Fibroblast of skin of left biceps (primary cell): ENCODE data around the gene ZNF431.
A peak's percentile ranks its signal among the peaks of the same experiment; 100 is the strongest.
"Not testable (repeated sequence)": the region's sequence is repeated elsewhere in the genome, so short reads cannot be mapped to it uniquely, and the experiment has no call there.

Experiments used
- DNase-seq, 2 experiments: peaks; one replicate each; pipeline ENCODE4 v3.0.0-alpha.2; 2013; ENCODE audit warnings: low read depth in 2 of 2

Gene ZNF431

DNA sequence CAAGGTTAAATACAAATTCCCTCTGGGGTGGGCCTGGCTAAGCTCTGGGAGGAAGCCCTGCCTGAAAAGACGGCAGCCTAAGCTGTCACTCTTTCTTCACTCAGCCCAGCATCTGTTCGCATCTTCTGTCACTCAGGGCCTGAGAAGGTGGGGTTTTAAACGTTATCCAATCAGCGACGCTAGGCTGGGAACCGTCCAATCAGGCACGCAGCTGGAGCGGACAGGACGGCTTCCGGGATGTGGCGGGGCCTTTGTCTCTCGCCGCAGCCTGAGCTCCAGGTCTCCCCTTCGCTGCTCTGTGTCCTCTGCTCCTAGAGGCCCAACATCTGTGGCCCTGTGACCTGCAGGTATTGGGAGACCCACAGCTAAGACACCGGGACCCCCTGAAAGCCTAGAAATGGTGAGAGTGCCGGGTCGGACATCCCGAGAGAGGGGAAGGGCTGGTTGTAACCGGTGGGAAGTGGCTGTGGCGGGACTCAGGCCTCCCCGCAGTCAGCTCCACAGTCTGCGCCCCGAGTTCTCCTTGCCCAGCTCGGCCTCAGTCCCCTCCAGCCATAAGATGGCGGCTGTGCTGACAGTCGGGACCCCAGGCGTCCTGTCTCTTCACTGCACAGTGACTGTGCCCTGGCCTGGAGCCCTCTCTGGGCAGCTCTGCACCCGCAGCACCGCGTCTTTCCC is at the start of gene ZNF431:
ZNF431 (plus strand) TSS at position 254 of the 678 bp plus-strand sequence; CDS start at position 398, 144 bp downstream.
- peak; percentile 77 to 80 for DNase-seq

DNA sequence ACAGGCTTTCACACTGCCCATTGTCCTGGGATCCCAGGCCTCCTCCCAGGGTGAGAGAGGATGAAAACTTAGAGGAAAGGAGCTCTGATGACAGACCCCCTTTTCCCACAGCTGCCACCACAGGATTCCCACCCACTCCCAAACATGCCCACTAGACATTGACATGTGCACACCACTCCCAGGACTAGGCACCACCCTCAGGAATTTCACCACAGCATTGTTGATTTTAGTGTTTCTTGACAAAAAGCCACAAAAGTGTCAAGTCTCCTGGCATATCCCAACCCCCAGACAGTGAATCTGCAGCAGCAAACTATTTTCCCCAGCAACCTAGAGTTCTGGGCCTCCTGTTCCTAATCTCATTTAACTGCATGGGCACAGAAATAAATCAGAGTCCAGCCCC is 49.7 kb upstream of the ZNF431 start:
- DNase-seq = no peak

DNA sequence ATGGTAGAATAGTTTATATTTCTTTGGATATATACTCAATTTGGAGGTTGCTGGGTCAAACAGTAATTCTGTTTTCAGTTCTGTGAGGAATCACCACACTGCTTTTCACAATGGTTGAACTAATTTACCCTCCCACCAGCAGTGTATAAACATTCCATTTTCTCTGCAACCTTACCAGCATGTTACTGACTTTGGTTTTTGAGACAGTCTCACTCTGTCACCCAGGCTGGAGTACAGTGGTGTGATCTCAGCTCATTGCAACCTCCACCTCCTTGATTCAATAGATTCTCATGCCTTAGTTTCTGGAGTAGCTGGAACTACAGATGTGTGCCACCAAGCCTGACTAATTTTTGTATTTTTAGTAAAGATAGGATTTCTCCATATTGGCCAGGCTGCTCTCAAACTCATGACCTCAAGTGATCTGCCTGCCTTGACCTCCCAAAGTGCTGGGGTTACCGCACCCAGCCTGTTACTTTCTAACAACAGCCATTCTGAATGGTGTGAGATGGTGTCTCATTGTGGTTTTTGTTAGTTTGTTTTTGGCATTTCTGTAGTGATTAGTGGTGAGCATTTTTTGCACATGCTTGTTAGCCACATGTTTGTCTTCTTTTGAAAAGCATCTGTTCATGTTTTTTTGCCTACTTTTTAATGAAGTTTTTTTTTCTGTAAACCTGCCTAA is 47.4 kb upstream of the ZNF431 start:
- no peak for DNase-seq

DNA sequence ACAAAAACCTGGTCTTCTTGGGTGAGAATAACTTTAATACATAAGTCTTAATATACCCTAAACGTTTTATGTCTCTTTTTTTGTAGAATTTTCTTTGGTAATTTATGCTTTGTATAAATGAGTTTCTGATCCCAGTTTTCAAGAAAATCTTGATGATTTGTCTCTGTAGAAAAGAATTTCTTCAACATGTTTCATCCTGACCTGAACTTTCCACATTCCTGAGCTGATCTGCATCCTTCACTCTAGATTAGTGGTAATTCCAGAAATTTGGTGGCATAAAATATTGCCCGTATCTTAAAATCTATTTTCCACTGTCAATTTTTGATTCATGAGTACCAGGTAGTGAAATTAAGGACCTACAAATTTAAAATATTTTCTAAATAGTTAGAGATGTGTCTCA is 43.5 kb upstream of the ZNF431 start:
- no peak for DNase-seq

- DNase-seq = no peak
Measured at GRCh38 chr19:21101521-21102242, 40.2 kb upstream of the ZNF431 start.

DNA sequence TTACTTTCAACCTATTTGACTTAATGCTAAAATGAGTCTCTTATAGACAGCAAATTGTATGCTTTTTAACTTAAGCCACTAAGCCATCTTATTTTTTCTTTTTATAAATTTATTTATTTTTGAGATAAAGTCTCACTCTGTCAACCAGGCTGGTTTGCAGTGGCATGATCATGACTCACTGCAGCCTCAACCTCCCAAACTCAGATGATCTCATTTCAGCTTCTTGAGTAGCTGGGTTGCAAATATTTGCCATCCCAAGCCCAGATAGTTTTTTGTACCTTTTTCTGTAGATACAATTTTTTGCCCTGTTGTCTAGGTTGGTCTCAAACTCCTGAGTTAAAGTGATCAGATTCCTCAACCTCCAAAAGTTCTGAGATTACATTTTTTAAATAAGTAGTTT is 32.7 kb upstream of the ZNF431 start:
- DNase-seq = no peak

- DNase-seq = no peak
Measured at GRCh38 chr19:21110183-21110582, 31.7 kb upstream of the ZNF431 start.

DNA sequence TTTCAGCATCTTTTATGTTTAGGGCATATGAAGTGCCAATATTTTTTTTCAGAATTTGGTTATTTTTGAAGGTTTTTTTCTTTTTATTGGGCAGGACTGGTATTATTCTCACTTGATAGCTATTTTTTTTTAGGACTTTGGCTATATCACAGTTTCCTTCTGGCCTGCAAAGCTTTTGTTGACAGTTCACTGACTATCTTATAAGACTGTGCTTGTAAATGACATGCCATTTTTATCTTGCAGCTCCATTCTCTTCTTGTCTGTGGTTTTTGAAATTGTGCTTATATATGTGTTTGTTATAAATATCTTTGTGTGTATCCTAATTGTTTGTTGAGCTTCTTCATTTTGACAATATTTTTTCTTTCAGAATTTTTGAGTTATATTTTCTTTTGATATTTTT is 26.4 kb upstream of the ZNF431 start:
- DNase-seq = no peak

DNA sequence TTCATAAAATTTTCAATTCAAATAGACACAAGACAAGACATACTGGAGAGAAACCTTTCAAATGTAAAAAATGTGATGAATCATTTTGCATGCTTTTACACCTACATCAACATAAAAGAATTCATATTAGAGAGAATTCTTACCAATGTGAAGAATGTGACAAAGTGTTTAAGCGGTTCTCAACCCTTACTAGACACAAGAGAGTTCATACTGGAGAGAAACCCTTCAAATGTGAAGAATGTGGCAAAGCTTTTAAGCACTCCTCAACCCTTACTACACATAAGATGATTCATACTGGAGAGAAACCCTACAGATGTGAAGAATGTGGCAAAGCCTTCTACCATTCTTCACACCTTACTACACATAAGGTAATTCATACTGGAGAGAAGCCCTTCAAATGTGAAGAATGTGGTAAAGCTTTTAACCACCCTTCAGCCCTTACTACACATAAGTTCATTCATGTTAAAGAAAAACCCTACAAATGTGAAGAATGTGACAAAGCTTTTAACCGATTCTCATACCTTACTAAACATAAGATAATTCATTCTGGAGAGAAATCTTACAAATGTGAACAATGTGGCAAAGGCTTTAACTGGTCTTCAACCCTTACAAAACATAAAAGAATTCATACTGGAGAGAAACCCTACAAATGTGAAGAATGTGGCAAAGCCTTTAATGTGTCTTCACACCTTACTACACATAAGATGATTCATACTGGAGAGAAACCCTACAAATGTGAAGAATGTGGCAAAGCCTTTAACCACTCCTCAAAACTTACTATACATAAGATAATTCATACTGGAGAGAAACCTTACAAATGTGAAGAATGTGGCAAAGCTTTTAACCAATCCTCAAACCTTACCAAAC is 24.6 kb upstream of the ZNF431 start:
- no peak for DNase-seq

GRCh38 chr19:21126078-21126477 is 15.8 kb upstream of the ZNF431 start:
- DNase-seq = no peak

DNA sequence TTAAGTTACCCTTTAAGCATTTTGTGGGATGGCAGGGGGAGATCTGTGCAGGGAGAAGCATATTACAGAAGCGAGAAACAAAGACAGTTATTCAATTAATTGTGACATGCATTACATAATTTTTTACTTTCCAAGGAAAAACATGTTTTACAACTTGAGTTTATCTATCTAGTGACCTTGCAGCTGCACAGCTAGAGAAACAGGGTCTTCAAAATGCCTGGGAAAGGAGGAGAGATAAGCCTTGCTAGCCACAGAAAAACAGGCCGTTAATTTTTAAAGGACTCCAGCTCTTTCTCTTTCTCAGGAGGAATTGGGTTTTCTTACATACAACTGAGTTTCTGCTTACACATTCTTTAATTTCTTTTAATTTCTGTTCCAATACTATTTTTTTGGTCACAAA is 14.8 kb upstream of the ZNF431 start:
- no peak for DNase-seq

DNA sequence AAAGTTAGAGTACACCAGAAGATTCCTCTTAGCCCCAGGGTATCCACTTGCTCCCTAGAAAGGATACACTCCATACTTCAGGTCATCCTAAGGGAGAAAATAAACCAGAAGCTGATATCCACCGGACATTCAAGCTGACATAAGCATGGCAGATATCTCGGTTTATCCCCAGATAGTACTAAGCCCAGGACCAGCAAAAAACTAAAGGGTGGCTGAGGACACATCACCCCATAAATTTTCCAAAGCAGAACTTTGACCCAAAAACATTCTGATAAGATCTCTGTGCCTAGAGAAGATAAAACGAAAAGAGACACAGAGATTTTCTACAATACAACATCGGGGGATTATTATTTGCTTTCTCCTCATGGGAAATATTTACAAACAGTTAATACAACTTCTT is 13.9 kb upstream of the ZNF431 start:
- DNase-seq = no peak

GRCh38 chr19:21128901-21129698 is 12.7 kb upstream of the ZNF431 start:
- DNase-seq = no peak

DNA sequence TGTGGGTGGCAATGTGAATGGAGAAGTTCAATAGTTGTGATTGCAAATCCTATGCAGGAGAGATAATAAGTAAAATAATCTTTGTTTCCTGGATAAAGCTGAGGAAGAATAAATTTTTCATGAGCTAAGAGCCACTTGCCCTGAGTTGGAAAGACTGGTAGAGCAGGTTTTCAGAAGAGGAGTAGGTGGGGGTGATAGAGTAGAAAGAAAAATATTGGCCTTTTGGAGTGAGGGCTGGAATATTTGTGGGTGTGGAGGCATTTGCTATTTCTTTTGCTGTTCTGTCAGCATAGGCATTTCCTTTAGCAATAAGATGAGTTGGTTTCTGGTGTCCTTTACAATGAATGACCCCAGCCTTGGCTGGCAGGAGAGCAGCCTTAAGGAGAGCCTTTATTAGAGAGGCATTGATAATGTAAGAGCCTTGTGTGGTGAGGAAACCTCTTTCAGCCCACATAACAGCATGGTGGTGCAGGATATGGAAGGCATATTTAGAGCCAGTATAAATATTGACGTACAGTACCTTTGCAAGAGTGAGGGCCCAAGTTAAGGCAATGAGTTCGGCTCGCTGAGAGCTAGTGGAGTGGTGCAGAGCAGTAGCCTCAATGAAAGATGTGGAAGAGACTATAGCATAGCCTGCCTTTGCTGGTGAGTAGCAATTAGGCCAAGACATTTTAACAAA is 11.6 kb upstream of the ZNF431 start:
- DNase-seq = no peak

DNA sequence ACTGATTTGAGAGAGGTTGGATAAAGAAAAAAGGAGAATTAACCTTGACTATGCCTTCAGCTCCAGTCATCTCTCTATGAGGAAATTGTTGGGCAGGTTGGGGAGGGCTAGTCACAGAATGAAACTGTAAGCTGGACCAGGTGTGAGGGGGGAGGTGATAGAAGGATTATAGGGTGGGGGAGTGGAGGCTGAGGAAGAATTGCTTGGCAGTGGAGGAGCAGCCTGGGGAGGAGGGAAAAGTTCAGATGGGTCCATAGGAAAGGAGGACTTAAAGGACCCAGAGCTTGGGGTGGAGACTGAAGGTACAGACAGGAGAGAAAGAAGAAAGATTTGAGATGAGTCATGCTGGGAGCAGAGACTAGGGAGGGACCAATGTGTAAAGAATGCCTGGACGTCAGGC is 8.2 kb upstream of the ZNF431 start:
- no peak for DNase-seq

- no peak for DNase-seq
Measured at GRCh38 chr19:21134934-21135366, 6.9 kb upstream of the ZNF431 start.

DNA sequence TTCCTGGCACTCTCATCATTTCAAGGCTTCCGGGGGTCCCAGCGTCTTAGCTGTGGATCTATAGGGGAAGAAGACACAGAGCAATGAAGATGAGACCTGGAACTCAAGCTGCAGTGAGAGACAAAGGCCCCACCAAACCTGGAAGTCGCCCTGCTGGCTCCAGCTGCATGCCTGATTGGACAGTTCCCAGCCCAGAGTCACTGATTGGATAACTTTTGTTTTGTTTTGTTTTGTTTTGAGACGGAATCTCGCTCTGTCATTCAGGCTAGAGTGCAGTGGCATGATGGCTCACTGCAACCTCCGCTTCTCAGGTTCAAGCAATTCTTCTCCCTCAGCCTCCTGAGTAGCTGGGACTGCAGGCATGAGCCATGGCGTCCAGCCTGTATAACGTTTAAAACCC is 6.4 kb upstream of the ZNF431 start:
- no peak for DNase-seq

DNA sequence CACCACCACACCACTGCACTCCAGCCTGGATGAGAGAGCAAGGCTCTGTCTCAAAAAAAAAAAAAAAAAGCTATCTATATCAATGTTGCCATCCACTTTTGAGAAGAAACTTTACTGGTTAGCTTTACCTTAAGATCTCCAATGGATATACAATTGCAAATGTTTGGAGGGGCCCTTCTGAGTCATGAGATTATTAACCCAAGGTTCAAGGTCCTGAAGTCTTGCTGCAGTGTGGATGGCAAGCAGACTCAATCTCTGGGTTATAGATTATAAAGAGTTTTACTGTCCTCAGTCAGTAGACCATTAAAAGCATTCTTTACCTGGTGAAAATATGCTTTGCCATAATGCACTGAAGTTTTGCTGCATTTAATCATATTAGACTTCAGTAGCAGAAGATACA is 3.7 kb upstream of the ZNF431 start:
- no peak for DNase-seq

- DNase-seq = not testable (repeated sequence)
Measured at GRCh38 chr19:21141006-21141405, 834 bp upstream of the ZNF431 start.

DNA sequence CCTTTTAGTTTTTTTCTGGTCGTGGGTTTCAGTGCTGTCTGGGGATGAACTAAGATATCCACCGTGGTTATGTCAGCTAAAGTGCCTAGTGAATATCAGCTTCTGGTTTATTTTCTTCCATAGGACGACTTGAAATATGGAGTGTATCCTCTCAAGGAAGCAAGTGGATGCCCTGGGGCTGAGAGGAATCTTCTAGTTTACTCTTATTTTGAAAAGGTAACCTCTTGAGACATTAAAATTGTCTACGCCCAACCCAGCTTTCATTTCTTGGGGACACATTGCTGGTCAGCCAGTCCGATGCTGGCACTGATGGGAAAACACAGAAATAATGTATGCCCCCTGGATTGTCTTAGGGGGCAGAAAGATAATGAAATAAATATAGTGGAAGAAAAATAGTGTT is 1.6 kb downstream of the ZNF431 start:
- no peak for DNase-seq

- no peak for DNase-seq
Measured at GRCh38 chr19:21143854-21144253, 2.0 kb downstream of the ZNF431 start.
